ENCODE measurements around the gene OCA2.
"Not testable (repeated sequence)": the region's sequence is repeated elsewhere in the genome, so short reads cannot be mapped to it uniquely, and the experiment has no call there.

The OCA2 gene

GRCh38 chr15:27866505-27867165 lies 232.5 kb downstream of the OCA2 start:
- FAIRE-seq (no peak), DNase-seq (ENCODE audit: insufficient read length, low spot score) (no peak)
- no peak for TF ChIP-seq POLR2A (IDR thresholded peaks at IDR 0.05; ENCODE audit: low read depth, low read length)

GRCh38 chr15:27865926-27866325 lies 233.2 kb downstream of the OCA2 start:
- no peak for TF ChIP-seq POLR2A (IDR thresholded peaks at IDR 0.05; ENCODE audit: low read depth, low read length)
- DNase-seq (ENCODE audit: insufficient read length, low spot score): no peak
- no peak for FAIRE-seq

- TF ChIP-seq POLR2A (IDR thresholded peaks at IDR 0.05; ENCODE audit: low read depth, low read length): no peak
- FAIRE-seq: no peak
- DNase-seq (ENCODE audit: insufficient read length, low spot score): no peak
Measured at GRCh38 chr15:27865323-27865922, 233.7 kb downstream of the OCA2 start.

- FAIRE-seq (no peak), DNase-seq (ENCODE audit: insufficient read length, low spot score) (no peak)
- TF ChIP-seq POLR2A (IDR thresholded peaks at IDR 0.05; ENCODE audit: low read depth, low read length): no peak
Measured at GRCh38 chr15:27864719-27865118, 234.4 kb downstream of the OCA2 start.

- TF ChIP-seq POLR2A (IDR thresholded peaks at IDR 0.05; ENCODE audit: low read depth, low read length): no peak
- DNase-seq (ENCODE audit: insufficient read length, low spot score): no peak
- FAIRE-seq: no peak
Measured at GRCh38 chr15:27864086-27864485, 235.0 kb downstream of the OCA2 start.

GRCh38 chr15:27863000-27863399 lies 236.1 kb downstream of the OCA2 start:
- no peak for DNase-seq (ENCODE audit: insufficient read length, low spot score)

GRCh38 chr15:27861171-27861570 lies 237.9 kb downstream of the OCA2 start:
- no peak for DNase-seq (ENCODE audit: insufficient read length, low spot score)
- no peak for FAIRE-seq
- no peak for TF ChIP-seq POLR2A (IDR thresholded peaks at IDR 0.05; ENCODE audit: low read depth, low read length)

More at GRCh38 chr15:27863000-27863399, 236.1 kb downstream of the OCA2 start:
- no peak for FAIRE-seq
- no peak for TF ChIP-seq POLR2A (IDR thresholded peaks at IDR 0.05; ENCODE audit: low read depth, low read length)

GRCh38 chr15:27855137-27855536 lies 244.0 kb downstream of the OCA2 start:
- FAIRE-seq (no peak), DNase-seq (ENCODE audit: insufficient read length, low spot score) (no peak)
- no peak for TF ChIP-seq POLR2A (IDR thresholded peaks at IDR 0.05; ENCODE audit: low read depth, low read length)

GRCh38 chr15:27854601-27855000 lies 244.5 kb downstream of the OCA2 start:
- no peak for TF ChIP-seq POLR2A (IDR thresholded peaks at IDR 0.05; ENCODE audit: low read depth, low read length)
- DNase-seq (ENCODE audit: insufficient read length, low spot score) (no peak), FAIRE-seq (no peak)

GRCh38 chr15:27853624-27854455 lies 245.3 kb downstream of the OCA2 start:
- FAIRE-seq: no peak
- TF ChIP-seq POLR2A (IDR thresholded peaks at IDR 0.05; ENCODE audit: low read depth, low read length): no peak
- no peak for DNase-seq (ENCODE audit: insufficient read length, low spot score)

GRCh38 chr15:27851858-27852210 lies 247.3 kb downstream of the OCA2 start:
- DNase-seq (ENCODE audit: insufficient read length, low spot score) (no peak), FAIRE-seq (no peak)
- TF ChIP-seq POLR2A (IDR thresholded peaks at IDR 0.05; ENCODE audit: low read depth, low read length): no peak

GRCh38 chr15:27850981-27851857 lies 247.9 kb downstream of the OCA2 start:
- no peak for TF ChIP-seq POLR2A (IDR thresholded peaks at IDR 0.05; ENCODE audit: low read depth, low read length)
- FAIRE-seq (no peak), DNase-seq (ENCODE audit: insufficient read length, low spot score) (no peak)

- FAIRE-seq (no peak), DNase-seq (ENCODE audit: insufficient read length, low spot score) (no peak)
- no peak for TF ChIP-seq POLR2A (IDR thresholded peaks at IDR 0.05; ENCODE audit: low read depth, low read length)
Measured at GRCh38 chr15:27850050-27850449, 249.1 kb downstream of the OCA2 start.

GRCh38 chr15:27848936-27849335 lies 250.2 kb downstream of the OCA2 start:
- FAIRE-seq; DNase-seq (ENCODE audit: insufficient read length, low spot score): not testable (repeated sequence)

All from H54 (cell line).